Vagina (tissue), 2 donors: ENCODE results near the gene OR52N1. TPM values are rescaled to one million over a fixed set of nuclear protein-coding genes. Genes with fewer than 3 reads are reported as not detected.

Experiments used
- DNase-seq, 2 donors: peaks; one replicate each; pipeline ENCODE4 v3.0.0-alpha.2; 2017; ENCODE audit errors: extremely low spot score in 2 of 2
- H3K27ac ChIP-seq: fragments of 200-600 bp; sonication (generic); one replicate; pipeline ENCODE4 v1.5.1; 2019
- H3K27me3 ChIP-seq: fragments of 200-600 bp; sonication (generic); one replicate; pipeline ENCODE4 v1.5.1; 2019
- H3K36me3 ChIP-seq, 2 donors: fragments of 200-600 bp; sonication (generic); one replicate each; pipeline ENCODE4 v1.5.1; 2017 to 2019
- H3K4me1 ChIP-seq: fragments of 200-600 bp; sonication (generic); one replicate; pipeline ENCODE4 v1.5.1; 2019
- H3K4me3 ChIP-seq, 2 donors: fragments of 200-600 bp; sonication (generic); 1 replicate in 1 of 2; 2 replicates in 1 of 2; pipeline ENCODE4 v1.5.1; 2016 to 2019
- H3K9me3 ChIP-seq: fragments of 200-600 bp; sonication (generic); one replicate; pipeline ENCODE4 v1.5.1; 2019
- CTCF ChIP-seq, 3 experiments: fragments of 450-650 bp in 2 of 3; fragments of 200-600 bp in 1 of 3; sonication (generic) in 1 of 3; IDR thresholded peaks; one replicate each; pipeline ENCODE4 v1.5.1; 2017 to 2019; ENCODE audit warnings: antibody characterized with exemption in 3 of 3, mild to moderate bottlenecking in 2 of 3, moderate library complexity in 2 of 3
- POLR2A ChIP-seq, 2 donors: fragments of 450-650 bp; IDR thresholded peaks; one replicate each; pipeline ENCODE4 v1.6.1; 2017; ENCODE audit warnings: antibody characterized with exemption in 2 of 2, mild to moderate bottlenecking in 2 of 2, moderate library complexity in 2 of 2
- POLR2AphosphoS5 ChIP-seq, 2 donors: sonication (generic); formaldehyde crosslinking; IDR thresholded peaks; one replicate each; pipeline ENCODE4 v1.9.0; 2017; ENCODE audit warnings: antibody characterized with exemption in 2 of 2, mild to moderate bottlenecking in 2 of 2, low read depth in 1 of 2; ENCODE audit not compliant: insufficient read depth in 1 of 2
- intact Hi-C: fragments of 100-400 bp; cut with DNase I; formaldehyde crosslinking; loops from one replicate; pipeline ENCODE4 v1.15.1; 2023
- total RNA-seq: library from RNA; depleted of rRNA; stranded (reverse); fragments of >200 nt; gene quantifications from one replicate; pipeline ENCODE4 v1.2.3, GENCODE V29; 2016

OR52N1 gene
- total RNA-seq, 1 donor from 2014 or later: not detected

DNA sequence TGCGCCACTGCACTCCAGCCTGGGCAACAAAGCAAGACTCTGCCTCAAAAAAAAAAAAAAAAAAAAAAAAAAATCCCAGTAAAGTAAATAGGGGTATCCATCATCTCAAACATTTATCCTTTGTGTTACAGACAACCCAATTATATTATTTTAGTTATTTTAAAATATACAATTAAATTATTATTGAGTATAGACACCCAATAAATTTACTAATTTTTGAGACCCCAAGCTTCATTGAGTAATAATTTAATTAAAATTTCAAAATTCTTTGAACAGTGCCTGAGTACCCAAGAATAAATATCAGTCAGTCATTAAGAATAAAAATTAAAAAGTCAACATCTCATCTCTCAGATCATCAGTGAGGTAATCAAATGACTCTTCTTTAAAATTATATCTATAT lies 37.1 kb downstream of the OR52N1 start, which contains the start of gene OR52N4:
OR52N4 (plus strand) TSS at position 301 of the 400 bp plus-strand sequence. CDS start 498 bp downstream, outside the sequence.
- Histone ChIP-seq H3K36me3 (no peaks in the 10 kb centered on the region), H3K4me1 (no peaks in the 10 kb centered on the region), H3K27ac (no peak within 1 kb of the TSS), H3K27me3 (no peaks in the 10 kb centered on the region), H3K4me3 (no peak within 1 kb of the TSS), H3K9me3 (no peaks in the 10 kb centered on the region)
- intact Hi-C loops: no loop called here
- TF ChIP-seq POLR2A (IDR thresholded peaks at IDR 0.05) (no peak), CTCF (IDR thresholded peaks at IDR 0.05) (no peak), POLR2AphosphoS5 (IDR thresholded peaks at IDR 0.05; ENCODE audit: insufficient read depth in 1 of 2, low read depth in 1 of 2) (no peak)
- no peak for DNase-seq

GRCh38 chr11:5749836-5750235 lies 41.2 kb downstream of the OR52N1 start:
- TF ChIP-seq CTCF (IDR thresholded peaks at IDR 0.05) (no peak), POLR2A (IDR thresholded peaks at IDR 0.05) (no peak), POLR2AphosphoS5 (IDR thresholded peaks at IDR 0.05; ENCODE audit: insufficient read depth in 1 of 2, low read depth in 1 of 2) (no peak)
- H3K27ac ChIP-seq: no peak overlapping the region
- intact Hi-C loops: no loop called here
- H3K27me3 ChIP-seq: no peaks in the 10 kb centered on the region
- no peak overlapping the region for H3K4me3 ChIP-seq
- H3K36me3 ChIP-seq: no peaks in the 10 kb centered on the region
- DNase-seq: no peak
- H3K4me1 ChIP-seq: no peaks in the 10 kb centered on the region
- no peaks in the 10 kb centered on the region for H3K9me3 ChIP-seq

GRCh38 chr11:5746614-5747013 lies 44.5 kb downstream of the OR52N1 start:
- H3K9me3 ChIP-seq: no peaks in the 10 kb centered on the region
- intact Hi-C loops: no loop called here

DNA sequence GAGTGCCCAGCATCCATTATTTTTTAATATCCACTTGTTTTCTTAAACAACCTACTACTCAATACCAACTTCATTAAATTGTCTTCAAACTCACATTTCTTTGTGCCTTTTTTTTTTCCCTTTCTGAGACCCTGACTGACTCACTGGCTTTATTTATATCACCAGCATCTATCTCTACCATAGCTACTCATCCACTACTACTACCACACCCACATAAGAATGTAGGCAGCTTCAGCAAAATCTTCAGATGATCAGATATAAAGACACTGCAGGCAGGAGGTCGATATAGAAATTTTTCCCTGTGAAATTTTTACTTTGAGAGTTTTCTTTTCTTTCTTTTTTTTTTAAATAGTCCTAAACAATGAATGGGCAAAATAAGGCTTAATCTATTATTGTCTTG lies 52.6 kb downstream of the OR52N1 start:
- intact Hi-C loops: no loop called here

More at GRCh38 chr11:5746614-5747013, 44.5 kb downstream of the OR52N1 start:
- H3K27ac ChIP-seq: no peak overlapping the region
- no peaks in the 10 kb centered on the region for H3K36me3 ChIP-seq
- DNase-seq: no peak
- TF ChIP-seq POLR2A (IDR thresholded peaks at IDR 0.05) (no peak), CTCF (IDR thresholded peaks at IDR 0.05) (no peak), POLR2AphosphoS5 (IDR thresholded peaks at IDR 0.05; ENCODE audit: insufficient read depth in 1 of 2, low read depth in 1 of 2) (no peak)
- no peak overlapping the region for H3K4me3 ChIP-seq
- no peaks in the 10 kb centered on the region for H3K27me3 ChIP-seq
- no peaks in the 10 kb centered on the region for H3K4me1 ChIP-seq

More for the DNA sequence above, 52.6 kb downstream of the OR52N1 start:
- no peaks in the 10 kb centered on the region for H3K27me3 ChIP-seq
- TF ChIP-seq POLR2AphosphoS5 (IDR thresholded peaks at IDR 0.05; ENCODE audit: insufficient read depth in 1 of 2, low read depth in 1 of 2): no peak
- no peak for TF ChIP-seq POLR2A (IDR thresholded peaks at IDR 0.05)
- no peak for TF ChIP-seq CTCF (IDR thresholded peaks at IDR 0.05)
- no peak overlapping the region for H3K4me3 ChIP-seq
- no peaks in the 10 kb centered on the region for H3K4me1 ChIP-seq
- no peaks in the 10 kb centered on the region for H3K36me3 ChIP-seq
- H3K9me3 ChIP-seq: no peaks in the 10 kb centered on the region
- H3K27ac ChIP-seq: no peak overlapping the region
- no peak for DNase-seq
